ENCODE data around the gene DGUOK.
"Not testable (repeated sequence)": the region's sequence is repeated elsewhere in the genome, so short reads cannot be mapped to it uniquely, and the experiment has no call there.

DGUOK gene

DNA sequence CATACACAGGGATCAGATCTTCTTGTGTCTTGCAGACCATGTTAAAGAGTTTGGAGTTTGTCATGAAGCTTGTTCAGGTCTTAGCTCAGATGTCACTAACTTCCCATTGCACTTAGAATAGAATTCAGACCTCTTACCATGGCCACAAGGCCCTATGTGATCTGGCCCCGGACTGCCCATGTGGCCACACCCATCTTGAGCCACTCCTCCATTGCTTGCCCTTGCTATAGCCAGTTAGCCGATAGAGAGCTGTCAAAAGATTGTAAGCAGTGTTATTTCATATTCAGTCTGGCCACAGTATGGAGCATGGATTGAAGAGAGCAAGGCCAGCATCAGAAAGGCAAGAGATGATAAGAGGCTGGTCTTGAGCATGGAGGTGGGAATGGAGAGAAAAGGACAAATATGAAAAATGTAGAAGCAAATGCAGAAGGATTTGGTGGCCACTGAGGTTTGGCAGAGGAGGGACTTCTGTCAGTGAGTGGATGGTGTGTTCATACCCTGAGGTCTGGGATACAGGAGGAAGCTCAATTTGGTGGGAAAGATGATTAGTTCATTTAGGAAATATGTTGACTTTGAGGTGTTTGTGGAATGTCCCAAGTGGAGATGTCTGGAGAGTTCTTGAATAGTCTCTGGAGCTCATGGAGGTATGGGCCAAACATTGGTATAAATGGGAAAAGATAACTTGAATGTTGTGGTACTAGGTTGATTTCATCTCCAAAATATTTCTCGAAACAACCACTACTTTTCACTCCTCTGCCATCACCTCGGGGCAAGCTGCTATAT is 10.6 kb downstream of the DGUOK start:
- peak overlapping the region; percentile 62 to 83 for H3K27ac Mint-ChIP-seq
- DNase-seq (no peak), ATAC-seq (replicated peaks) (no peak)
- peaks cover 39 to 68% of the 10 kb centered on the region in 2 donors for H3K4me1 Mint-ChIP-seq (ENCODE audit: low read depth in 2 of 2)
- no peaks in the 10 kb centered on the region for H3K27me3 Mint-ChIP-seq
- H3K4me3 Mint-ChIP-seq: no peak overlapping the region
- H3K36me3 Mint-ChIP-seq (ENCODE audit: insufficient read depth): peaks cover 30% of the 10 kb centered on the region
- no peaks in the 10 kb centered on the region for H3K9me3 Mint-ChIP-seq

DNA sequence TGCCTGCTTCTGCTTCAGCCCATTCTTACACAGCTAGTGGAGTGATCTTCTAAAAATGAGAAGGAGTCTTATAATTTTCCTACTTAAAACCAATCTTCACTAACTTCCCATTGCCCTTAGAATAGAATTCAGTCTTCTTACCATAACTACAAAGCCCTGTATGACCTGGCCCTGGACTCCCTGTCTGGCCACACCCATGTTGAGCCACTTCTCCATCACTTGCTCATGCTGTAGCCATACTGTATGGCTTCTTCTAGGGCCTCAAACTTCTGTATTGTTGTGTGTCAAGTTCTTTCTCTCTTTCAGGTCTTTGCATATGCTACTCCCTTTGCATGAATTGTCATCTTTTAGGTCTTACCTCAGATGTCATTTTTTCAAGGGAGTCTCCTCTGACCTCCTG is 11.2 kb downstream of the DGUOK start:
- ATAC-seq (replicated peaks) (no peak), DNase-seq (no peak)
- Mint-ChIP-seq H3K4me1 (ENCODE audit: low read depth in 2 of 2) (peaks cover 39 to 72% of the 10 kb centered on the region in 2 donors), H3K27me3 (no peaks in the 10 kb centered on the region), H3K4me3 (no peak overlapping the region), H3K36me3 (ENCODE audit: insufficient read depth) (peaks cover 34% of the 10 kb centered on the region), H3K27ac (peak overlapping the region; percentile 1 to 10), H3K9me3 (no peaks in the 10 kb centered on the region)

DNA sequence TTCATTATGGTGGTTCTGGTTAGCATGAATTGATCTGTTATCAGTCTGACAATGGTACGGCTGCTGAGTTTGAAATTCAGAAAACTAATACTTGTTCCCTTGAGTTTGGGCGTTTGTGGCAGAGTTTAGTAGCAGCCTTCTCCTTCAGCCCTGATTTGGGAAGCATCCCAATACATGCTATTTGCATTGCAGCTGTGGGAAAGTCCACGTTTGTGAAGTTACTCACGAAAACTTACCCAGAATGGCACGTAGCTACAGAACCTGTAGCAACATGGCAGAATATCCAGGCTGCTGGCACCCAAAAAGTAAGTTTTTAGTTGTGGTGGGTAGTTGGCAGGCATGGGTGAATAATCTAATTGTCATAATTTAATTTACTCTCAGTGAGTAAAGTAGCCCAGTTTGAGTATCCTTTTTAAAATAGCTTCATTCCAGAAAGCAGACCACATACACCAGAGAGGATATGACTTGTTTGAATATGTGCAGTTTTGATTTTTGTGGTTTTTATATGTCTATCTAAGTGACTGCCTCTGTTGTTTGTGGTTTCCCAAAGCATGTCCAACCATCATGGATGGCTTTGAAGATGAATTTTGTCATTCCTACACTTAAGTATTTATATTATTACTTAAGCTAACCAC is 12.2 kb downstream of the DGUOK start:
- Mint-ChIP-seq H3K4me3 (no peak overlapping the region), H3K27ac (no peak overlapping the region), H3K4me1 (ENCODE audit: low read depth in 2 of 2) (peaks cover 37 to 71% of the 10 kb centered on the region in 2 donors), H3K36me3 (ENCODE audit: insufficient read depth) (peaks cover 37% of the 10 kb centered on the region), H3K9me3 (no peaks in the 10 kb centered on the region), H3K27me3 (no peaks in the 10 kb centered on the region)
- no peak for DNase-seq
- ATAC-seq (replicated peaks): peak; percentile 65

DNA sequence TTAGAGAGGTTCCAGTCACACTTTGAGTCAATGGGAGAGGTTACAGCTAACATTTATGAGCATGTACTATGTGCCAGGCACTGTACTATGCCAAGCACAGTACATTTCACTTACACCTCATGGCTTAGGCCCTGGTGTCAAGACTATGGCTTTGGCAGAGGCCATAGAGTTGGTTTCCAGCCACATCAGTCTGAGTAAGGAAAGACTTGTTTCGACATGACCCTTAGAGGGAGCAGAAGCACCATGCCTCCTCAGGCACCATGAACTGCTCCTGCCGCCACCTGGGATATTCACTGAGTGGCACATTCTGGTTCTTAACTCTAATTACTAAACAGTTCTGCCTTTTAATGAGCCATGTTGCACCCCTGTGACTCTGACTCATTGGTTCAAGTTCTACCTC is 12.7 kb downstream of the DGUOK start:
- H3K4me3 Mint-ChIP-seq: no peak overlapping the region
- peaks cover 38 to 74% of the 10 kb centered on the region in 2 donors for H3K4me1 Mint-ChIP-seq (ENCODE audit: low read depth in 2 of 2)
- H3K27me3 Mint-ChIP-seq: no peaks in the 10 kb centered on the region
- no peaks in the 10 kb centered on the region for H3K9me3 Mint-ChIP-seq
- H3K27ac Mint-ChIP-seq: peak overlapping the region in 1 of 2 donors; percentile 23
- DNase-seq (no peak), ATAC-seq (replicated peaks) (peak; percentile 32)
- peaks cover 38% of the 10 kb centered on the region for H3K36me3 Mint-ChIP-seq (ENCODE audit: insufficient read depth)

DNA sequence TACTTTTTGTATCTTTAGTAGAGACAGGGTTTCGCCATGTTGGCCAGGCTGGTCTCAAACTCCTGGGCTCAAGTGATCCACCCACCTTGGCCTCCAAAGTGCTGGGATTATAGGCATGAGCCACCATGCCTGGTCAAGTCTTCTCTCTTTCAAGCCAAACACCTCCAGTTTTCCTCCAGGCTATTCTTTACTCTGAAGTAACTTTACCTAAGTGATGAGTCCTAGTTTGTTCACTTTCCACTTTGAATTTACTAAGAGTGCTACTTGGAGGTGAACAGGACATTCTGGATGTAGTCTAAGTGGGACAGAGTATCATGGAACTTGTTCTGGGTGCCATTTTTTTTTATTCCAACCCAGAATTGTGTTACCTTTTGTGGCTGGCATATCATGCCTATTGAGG is 13.4 kb downstream of the DGUOK start:
- Mint-ChIP-seq H3K27ac (peak overlapping the region in 1 of 2 donors; percentile 23), H3K4me1 (ENCODE audit: low read depth in 2 of 2) (peaks cover 43 to 79% of the 10 kb centered on the region in 2 donors), H3K4me3 (peak overlapping the region in 1 of 2 donors; percentile 9), H3K36me3 (ENCODE audit: insufficient read depth) (peaks cover 40% of the 10 kb centered on the region)
- ATAC-seq (replicated peaks); H3K9me3 Mint-ChIP-seq; DNase-seq; H3K27me3 Mint-ChIP-seq: not testable (repeated sequence)

DNA sequence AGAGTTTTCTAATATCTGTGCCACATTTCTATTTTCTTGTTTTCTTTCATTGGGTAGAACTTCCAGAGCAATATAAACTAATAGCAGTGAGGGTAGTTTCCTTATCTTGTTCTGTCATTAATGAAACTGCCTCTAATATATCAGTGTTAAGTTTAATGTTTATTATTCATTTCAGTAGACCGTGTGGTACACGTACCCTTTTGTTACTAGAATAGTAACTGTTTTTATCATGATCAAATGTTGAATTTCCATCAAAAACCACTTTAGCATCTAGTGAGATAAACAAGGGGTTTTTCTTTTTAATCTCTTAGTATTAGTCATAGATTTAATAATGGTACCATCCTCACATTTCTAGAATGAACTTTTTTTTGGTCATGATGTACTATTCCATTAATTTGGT is 16.0 kb downstream of the DGUOK start:
- H3K4me3 Mint-ChIP-seq: no peak overlapping the region
- peaks cover 28 to 71% of the 10 kb centered on the region in 2 donors for H3K4me1 Mint-ChIP-seq (ENCODE audit: low read depth in 2 of 2)
- peak overlapping the region; percentile 59 to 82 for H3K27ac Mint-ChIP-seq
- H3K36me3 Mint-ChIP-seq (ENCODE audit: insufficient read depth): peaks cover 55% of the 10 kb centered on the region
- DNase-seq (no peak), ATAC-seq (replicated peaks) (no peak)
- H3K27me3 Mint-ChIP-seq: no peaks in the 10 kb centered on the region
- no peaks in the 10 kb centered on the region for H3K9me3 Mint-ChIP-seq

DNA sequence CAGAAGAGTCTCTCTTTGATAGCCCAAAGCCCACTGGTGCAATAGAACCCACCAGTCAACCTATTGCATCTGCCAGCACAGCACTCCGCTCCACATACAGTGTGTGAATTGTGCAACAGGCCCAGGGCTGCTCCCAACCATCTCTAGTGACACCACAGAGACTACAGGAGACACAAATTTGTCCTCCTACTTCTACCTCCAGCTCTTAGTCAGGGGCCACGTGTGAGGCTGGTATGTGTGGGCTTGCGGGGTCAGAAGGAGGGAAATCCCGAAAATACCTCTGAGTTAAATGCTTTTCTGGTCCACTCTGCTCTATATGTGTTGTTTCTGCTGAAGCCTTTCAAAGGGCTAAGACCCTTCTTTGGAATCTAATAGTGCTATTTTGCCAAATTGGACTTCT is 18.0 kb downstream of the DGUOK start:
- Mint-ChIP-seq H3K27ac (peak overlapping the region in 1 of 2 donors; percentile 71), H3K4me1 (ENCODE audit: low read depth in 2 of 2) (peaks cover 21 to 62% of the 10 kb centered on the region in 2 donors)

DNA sequence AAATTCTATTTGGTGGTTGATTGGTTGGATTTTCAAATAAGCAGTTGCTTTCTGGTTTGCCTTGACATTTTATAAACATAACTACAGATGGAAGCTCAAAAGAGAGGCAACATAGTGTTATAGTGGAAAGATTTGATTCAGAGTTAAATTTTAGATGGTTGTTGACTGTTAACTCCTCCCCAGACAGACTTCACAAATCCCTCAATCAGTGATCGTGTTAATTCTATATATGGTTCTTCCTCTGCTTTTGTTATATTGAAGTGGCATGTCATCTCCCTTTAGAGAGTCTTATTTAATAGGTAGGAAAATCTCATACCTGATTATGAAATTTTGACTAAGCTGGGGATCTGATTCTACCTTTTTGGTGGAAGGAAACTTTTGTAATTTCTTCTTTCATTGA is 19.5 kb downstream of the DGUOK start:
- H3K4me1 Mint-ChIP-seq (ENCODE audit: low read depth in 2 of 2): peaks cover 15 to 47% of the 10 kb centered on the region in 2 donors
- H3K4me3 Mint-ChIP-seq: no peak overlapping the region
- no peaks in the 10 kb centered on the region for H3K27me3 Mint-ChIP-seq
- ATAC-seq (replicated peaks) (no peak), DNase-seq (no peak)
- H3K36me3 Mint-ChIP-seq (ENCODE audit: insufficient read depth): peaks cover 52% of the 10 kb centered on the region
- no peaks in the 10 kb centered on the region for H3K9me3 Mint-ChIP-seq
- peak overlapping the region; percentile 58 to 67 for H3K27ac Mint-ChIP-seq

More for the DNA sequence above, 18.0 kb downstream of the DGUOK start:
- no peak for DNase-seq
- H3K27me3 Mint-ChIP-seq: no peaks in the 10 kb centered on the region
- H3K36me3 Mint-ChIP-seq (ENCODE audit: insufficient read depth): peaks cover 60% of the 10 kb centered on the region
- ATAC-seq (replicated peaks): no peak
- H3K9me3 Mint-ChIP-seq: no peaks in the 10 kb centered on the region
- H3K4me3 Mint-ChIP-seq: no peak overlapping the region

DNA sequence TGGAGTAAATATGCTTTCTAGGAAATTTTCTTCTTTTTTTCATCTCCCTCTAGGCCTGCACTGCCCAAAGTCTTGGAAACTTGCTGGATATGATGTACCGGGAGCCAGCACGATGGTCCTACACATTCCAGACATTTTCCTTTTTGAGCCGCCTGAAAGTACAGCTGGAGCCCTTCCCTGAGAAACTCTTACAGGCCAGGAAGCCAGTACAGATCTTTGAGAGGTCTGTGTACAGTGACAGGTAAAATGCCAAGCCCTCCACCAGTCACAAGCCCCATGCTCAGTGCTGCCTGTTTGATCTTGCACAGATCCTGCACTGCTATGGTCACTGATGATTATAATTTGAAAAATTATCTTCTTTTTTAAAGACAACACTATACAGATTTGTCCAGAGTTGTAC is 20.0 kb downstream of the DGUOK start:
- H3K27ac Mint-ChIP-seq: peak overlapping the region; percentile 58 to 67
- no peak overlapping the region for H3K4me3 Mint-ChIP-seq
- peaks cover 54% of the 10 kb centered on the region for H3K36me3 Mint-ChIP-seq (ENCODE audit: insufficient read depth)
- H3K4me1 Mint-ChIP-seq (ENCODE audit: low read depth in 2 of 2): peaks cover 15 to 42% of the 10 kb centered on the region in 2 donors
- no peaks in the 10 kb centered on the region for H3K9me3 Mint-ChIP-seq
- ATAC-seq (replicated peaks) (no peak), DNase-seq (no peak)
- no peaks in the 10 kb centered on the region for H3K27me3 Mint-ChIP-seq

DNA sequence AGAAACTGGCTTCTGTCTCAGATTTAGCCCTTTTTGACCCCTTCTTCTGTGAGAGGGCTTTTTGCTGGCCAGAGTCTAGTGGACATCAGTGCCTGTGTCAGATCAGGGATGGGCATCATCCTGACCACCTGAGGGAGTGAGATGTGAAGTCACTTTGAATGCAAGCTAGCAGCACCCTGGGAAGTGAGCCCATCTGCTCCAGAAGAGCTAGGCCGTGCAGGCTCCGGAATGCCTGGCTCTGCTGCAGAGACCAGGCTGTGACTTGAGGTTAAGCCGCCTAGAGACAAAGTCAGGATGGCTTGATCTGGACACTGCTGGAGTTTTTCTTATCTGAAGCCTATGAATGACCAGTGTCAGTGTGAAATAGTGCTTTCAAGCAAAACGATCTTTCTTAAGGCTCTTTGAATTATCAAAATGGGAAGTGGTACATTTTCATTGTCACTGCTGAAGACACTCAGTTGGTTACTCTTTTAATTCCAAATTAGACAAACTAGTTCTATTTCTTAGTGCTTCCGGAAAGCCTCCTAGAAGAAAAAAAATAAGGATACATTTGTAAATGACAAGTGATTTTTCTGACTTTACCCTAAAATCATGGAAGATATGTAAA is 20.8 kb downstream of the DGUOK start:
- Mint-ChIP-seq H3K4me3 (no peak overlapping the region), H3K36me3 (ENCODE audit: insufficient read depth) (peaks cover 57% of the 10 kb centered on the region), H3K27me3 (no peaks in the 10 kb centered on the region), H3K9me3 (no peaks in the 10 kb centered on the region), H3K27ac (no peak overlapping the region), H3K4me1 (ENCODE audit: low read depth in 2 of 2) (peaks cover 17 to 39% of the 10 kb centered on the region in 2 donors)
- ATAC-seq (replicated peaks) (no peak), DNase-seq (no peak)

DNA sequence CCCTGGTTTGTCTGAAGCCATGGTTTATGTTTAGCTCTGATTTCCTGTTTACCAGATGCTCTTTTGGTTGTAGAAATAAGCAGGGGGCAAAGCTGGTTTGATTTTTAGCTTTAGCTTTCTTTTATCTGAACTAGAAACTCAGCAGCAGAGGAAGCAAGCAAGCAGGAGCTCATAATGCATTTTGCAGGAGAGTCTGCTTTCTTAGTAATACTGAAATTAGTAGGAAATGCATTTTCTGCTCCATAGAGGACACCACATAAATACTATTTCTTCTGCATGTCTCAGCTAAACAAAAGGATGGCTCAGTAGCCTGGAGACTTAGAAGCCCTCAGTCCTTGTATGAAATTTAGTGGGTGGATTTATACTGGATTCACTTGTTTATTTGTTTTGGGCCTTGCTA is 23.1 kb downstream of the DGUOK start:
- H3K27ac Mint-ChIP-seq: peak overlapping the region in 1 of 2 donors; percentile 12
- H3K4me3 Mint-ChIP-seq: no peak overlapping the region
- H3K9me3 Mint-ChIP-seq: no peaks in the 10 kb centered on the region
- H3K36me3 Mint-ChIP-seq (ENCODE audit: insufficient read depth): peaks cover 54% of the 10 kb centered on the region
- H3K27me3 Mint-ChIP-seq: no peaks in the 10 kb centered on the region
- ATAC-seq (replicated peaks): no peak
- no peak for DNase-seq
- H3K4me1 Mint-ChIP-seq (ENCODE audit: low read depth in 2 of 2): peaks cover 10 to 29% of the 10 kb centered on the region in 2 donors

DNA sequence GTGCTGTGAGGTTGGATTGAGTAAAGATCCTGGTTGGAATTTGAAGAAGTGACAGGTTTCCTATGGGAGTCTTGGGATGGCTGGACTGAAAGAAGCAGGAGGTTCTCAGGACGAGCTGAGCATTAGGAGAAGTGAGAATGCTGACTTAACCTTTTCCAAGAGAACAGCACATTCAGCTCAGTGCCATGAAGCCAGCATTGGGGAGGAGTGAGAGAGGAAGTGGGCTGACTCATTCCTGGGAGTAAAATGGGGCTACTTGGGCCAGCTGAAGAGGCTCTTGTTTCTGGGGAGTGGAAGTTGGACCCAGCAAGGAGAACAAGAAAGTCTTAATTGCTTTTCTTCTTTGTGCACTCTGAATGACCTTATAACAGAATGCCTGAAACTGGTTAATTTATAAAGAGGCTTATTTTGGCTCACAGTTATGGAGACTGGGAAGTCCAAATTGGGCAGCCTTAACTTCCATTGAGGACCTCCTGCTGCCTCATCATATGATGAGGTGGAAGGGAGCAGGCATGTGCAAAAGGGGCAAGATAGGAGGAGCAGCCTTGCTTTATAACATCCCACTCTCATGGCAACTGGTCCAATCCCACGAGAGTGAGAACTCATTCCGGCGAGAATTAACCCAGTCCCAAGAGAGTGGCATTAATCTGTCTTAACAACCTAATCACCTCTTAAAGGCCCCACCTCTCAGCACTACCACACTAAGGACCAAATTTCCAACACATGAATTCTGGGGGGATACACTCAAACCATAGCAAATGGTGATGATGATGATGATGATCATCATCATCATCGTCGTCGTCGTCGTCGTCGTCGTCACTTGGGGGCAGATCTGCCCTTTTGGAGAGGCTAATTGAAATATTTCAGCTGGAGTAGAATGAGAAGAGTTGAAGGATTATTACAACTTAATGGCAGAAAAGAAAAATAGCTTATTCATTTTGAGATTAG is 26.1 kb downstream of the DGUOK start:
- Mint-ChIP-seq H3K27ac (peak overlapping the region; percentile 50 to 67), H3K27me3 (no peaks in the 10 kb centered on the region), H3K36me3 (ENCODE audit: insufficient read depth) (peaks cover 53% of the 10 kb centered on the region), H3K4me3 (no peak overlapping the region), H3K9me3 (no peaks in the 10 kb centered on the region), H3K4me1 (ENCODE audit: low read depth in 2 of 2) (peaks cover 9 to 17% of the 10 kb centered on the region in 2 donors)
- ATAC-seq (replicated peaks): no peak
- DNase-seq: no peak

Data from effector memory CD8-positive, alpha-beta T cell (primary cell).